ENCODE data around the gene ATG10.
"Not testable (repeated sequence)": the region's sequence is repeated elsewhere in the genome, so short reads cannot be mapped to it uniquely, and the experiment has no call there.

The ATG10 gene

GRCh38 chr5:82218374-82219156, 246.7 kb downstream of the ATG10 start:
- DNase-seq, result peak in 1 of 58 donors; percentile 5

GRCh38 chr5:82221020-82221419, 249.2 kb downstream of the ATG10 start:
- no peak for DNase-seq

GRCh38 chr5:82222597-82223574, 251.1 kb downstream of the ATG10 start:
- DNase-seq, result no peak

GRCh38 chr5:82225525-82226172, 253.8 kb downstream of the ATG10 start:
- peak in 53 of 58 donors; percentile 1 to 74 (median 32) for DNase-seq

- DNase-seq, result no peak
Measured at GRCh38 chr5:82234885-82235284, 263.1 kb downstream of the ATG10 start.

- no peak for DNase-seq
Measured at GRCh38 chr5:82244151-82244550, 272.3 kb downstream of the ATG10 start.

- peak in 3 of 58 donors; percentile 2 to 6 (median 3) for DNase-seq
Measured at GRCh38 chr5:82244854-82245635, 273.2 kb downstream of the ATG10 start.

- DNase-seq, result no peak
Measured at GRCh38 chr5:82246960-82247574, 275.2 kb downstream of the ATG10 start.

- no peak for DNase-seq
Measured at GRCh38 chr5:82252744-82253143, 280.9 kb downstream of the ATG10 start.

- DNase-seq, result no peak
Measured at GRCh38 chr5:82255844-82256243, 284.0 kb downstream of the ATG10 start.

GRCh38 chr5:82257247-82257646, 285.4 kb downstream of the ATG10 start:
- no peak for DNase-seq

- DNase-seq, result no peak
Measured at GRCh38 chr5:82257729-82258128, 285.9 kb downstream of the ATG10 start.

- peak in 1 of 58 donors; percentile 22 for DNase-seq
Measured at GRCh38 chr5:82259172-82259800, 287.5 kb downstream of the ATG10 start.

GRCh38 chr5:82265047-82265446, 293.2 kb downstream of the ATG10 start:
- no peak for DNase-seq

- DNase-seq, result not testable (repeated sequence)
Measured at GRCh38 chr5:82267297-82267933, 295.6 kb downstream of the ATG10 start.

- not testable (repeated sequence) for DNase-seq
Measured at GRCh38 chr5:82269363-82269762, 297.5 kb downstream of the ATG10 start.

GRCh38 chr5:82272571-82273356, 300.9 kb downstream of the ATG10 start:
- not testable (repeated sequence) for DNase-seq

- not testable (repeated sequence) for DNase-seq
Measured at GRCh38 chr5:82273426-82273825, 301.6 kb downstream of the ATG10 start.
